ENCODE measurements around the gene EIF3I.

DNA sequence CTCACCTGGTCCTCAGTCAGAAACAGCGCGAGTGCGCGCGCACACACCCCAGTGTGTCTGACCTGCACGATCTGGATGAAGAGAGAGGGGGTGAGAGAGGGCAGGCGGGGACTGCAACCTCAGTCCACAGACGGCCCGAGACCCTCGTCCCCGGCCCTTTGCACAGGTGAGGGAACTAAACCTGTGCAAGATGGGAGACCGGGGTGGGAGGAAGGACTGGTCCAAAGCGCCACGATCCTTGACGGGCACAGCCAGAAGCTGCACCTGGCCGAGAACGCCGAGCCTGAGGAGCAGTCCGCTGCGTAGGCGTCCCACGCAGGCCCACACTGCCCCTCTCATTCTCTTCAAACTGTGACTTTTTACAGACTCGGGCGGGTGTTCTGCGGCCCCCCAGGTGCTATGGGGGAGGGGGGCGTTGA lies 17.3 kb upstream of the EIF3I start:
- TF ChIP-seq, protein P1, sequence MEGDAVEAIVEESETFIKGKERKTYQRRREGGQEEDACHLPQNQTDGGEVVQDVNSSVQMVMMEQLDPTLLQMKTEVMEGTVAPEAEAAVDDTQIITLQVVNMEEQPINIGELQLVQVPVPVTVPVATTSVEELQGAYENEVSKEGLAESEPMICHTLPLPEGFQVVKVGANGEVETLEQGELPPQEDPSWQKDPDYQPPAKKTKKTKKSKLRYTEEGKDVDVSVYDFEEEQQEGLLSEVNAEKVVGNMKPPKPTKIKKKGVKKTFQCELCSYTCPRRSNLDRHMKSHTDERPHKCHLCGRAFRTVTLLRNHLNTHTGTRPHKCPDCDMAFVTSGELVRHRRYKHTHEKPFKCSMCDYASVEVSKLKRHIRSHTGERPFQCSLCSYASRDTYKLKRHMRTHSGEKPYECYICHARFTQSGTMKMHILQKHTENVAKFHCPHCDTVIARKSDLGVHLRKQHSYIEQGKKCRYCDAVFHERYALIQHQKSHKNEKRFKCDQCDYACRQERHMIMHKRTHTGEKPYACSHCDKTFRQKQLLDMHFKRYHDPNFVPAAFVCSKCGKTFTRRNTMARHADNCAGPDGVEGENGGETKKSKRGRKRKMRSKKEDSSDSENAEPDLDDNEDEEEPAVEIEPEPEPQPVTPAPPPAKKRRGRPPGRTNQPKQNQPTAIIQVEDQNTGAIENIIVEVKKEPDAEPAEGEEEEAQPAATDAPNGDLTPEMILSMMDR (IDR thresholded peaks at IDR 0.05), result no peak
- TF ChIP-seq POLR2A (IDR thresholded peaks at IDR 0.05), result no peak
